A673 (cell line): ENCODE data around the gene SDR42E1. TPM values are rescaled to one million over a fixed set of nuclear protein-coding genes. Genes with fewer than 3 reads are reported as not detected.

ENCODE experiments used
- BruUV-seq: library from RNA; stranded (reverse); fragments of 400-500 nt; replicated peaks from 2 replicates; lab custom pipeline; 2021; lab: Mats Ljungman, UMichigan
- CTCF ChIA-PET: fragments of 300-600 bp; sonication (Branson Sonifier 250); formaldehyde crosslinking; loops from one replicate; lab custom pipeline; 2022; ENCODE audit warnings: antibody characterized with exemption; lab: Charles Lee
- POLR2A ChIA-PET: fragments of 300-600 bp; sonication (Branson Sonifier 250); formaldehyde crosslinking; loops from one replicate; lab custom pipeline; 2022; ENCODE audit warnings: antibody characterized with exemption; ENCODE audit not compliant: low non-redundant PET; lab: Charles Lee
- DNase-seq: peaks from one replicate; pipeline ENCODE4 v3.0.0-alpha.2; 2015; ENCODE audit warnings: low spot score
- H3K27ac ChIP-seq: fragments of 200-600 bp; sonication (generic); 2 replicates; pipeline ENCODE4 v1.5.1; 2016; ENCODE audit warnings: mixed run types, low read depth, mild to moderate bottlenecking, mixed read lengths, antibody characterized with exemption, low read length; ENCODE audit not compliant: poor library complexity, severe bottlenecking
- H3K27me3 ChIP-seq: fragments of 200-600 bp; sonication (generic); replicated peaks from 2 replicates; pipeline ENCODE4 v1.6.1; 2017; ENCODE audit warnings: mixed run types, low read depth, mild to moderate bottlenecking, mixed read lengths, antibody characterized with exemption, low read length; ENCODE audit not compliant: insufficient read depth, poor library complexity
- H3K36me3 ChIP-seq: fragments of 200-600 bp; sonication (generic); 2 replicates; pipeline ENCODE4 v1.6.1; 2016; ENCODE audit warnings: mixed run types, mild to moderate bottlenecking, mixed read lengths, antibody characterized with exemption, low read length; ENCODE audit not compliant: insufficient read depth, poor library complexity, severe bottlenecking
- H3K4me1 ChIP-seq: fragments of 200-600 bp; sonication (generic); 2 replicates; pipeline ENCODE4 v1.6.1; 2017; ENCODE audit warnings: mixed run types, mild to moderate bottlenecking, mixed read lengths, antibody characterized with exemption, low read length; ENCODE audit not compliant: insufficient read depth, poor library complexity, severe bottlenecking
- H3K4me3 ChIP-seq: fragments of 200-600 bp; sonication (generic); 2 replicates; pipeline ENCODE4 v1.5.1; 2016; ENCODE audit warnings: low read depth, mixed run types, mild to moderate bottlenecking, mixed read lengths, low read length; ENCODE audit not compliant: poor library complexity, severe bottlenecking
- H3K9me3 ChIP-seq: fragments of 200-600 bp; sonication (generic); 2 replicates; pipeline ENCODE4 v1.6.1; 2016; ENCODE audit warnings: mixed run types, low read depth, mild to moderate bottlenecking, mixed read lengths, antibody characterized with exemption, low read length; ENCODE audit not compliant: poor library complexity, severe bottlenecking
- CTCF ChIP-seq: fragments of 300-800, 200-600 bp; sonication (generic); conservative IDR thresholded peaks from 2 replicates; pipeline ENCODE4 v1.5.1; 2017; ENCODE audit warnings: low read depth, mild to moderate bottlenecking, antibody characterized with exemption, low read length, moderate library complexity, mixed read lengths
- EZH2 ChIP-seq: fragments of 200-600 bp; sonication (generic); IDR thresholded peaks from 2 replicates; pipeline ENCODE4 v1.6.1; 2017; ENCODE audit warnings: borderline replicate concordance, low read depth, mild to moderate bottlenecking, mixed read lengths, antibody characterized with exemption, low read length; ENCODE audit not compliant: poor library complexity, severe bottlenecking
- intact Hi-C: fragments of 100-400 bp; cut with micrococcal nuclease; formaldehyde crosslinking; loops from one replicate; pipeline ENCODE4 v1.10.0; 2022; ENCODE audit not compliant: unreplicated experiment
- total RNA-seq: library from RNA; stranded (reverse); gene quantifications from 2 replicates; pipeline ENCODE4 v1.2.3, GENCODE V29; 2021

SDR42E1 gene
- total RNA-seq, 1 experiment from 2014 or later: not detected

- no TSS peak for BruUV-seq
- H3K36me3 ChIP-seq: no peaks in the 10 kb centered on the region
- DNase-seq: no peak
- H3K4me1 ChIP-seq: no peaks in the 10 kb centered on the region
- intact Hi-C loops: no loop called here
- TF ChIP-seq EZH2 (no peak), CTCF (no peak)
- H3K9me3 ChIP-seq: no peaks in the 10 kb centered on the region
- peaks cover 3% of the 10 kb centered on the region for H3K27me3 ChIP-seq
- H3K27ac ChIP-seq: no peak overlapping the region
- ChIA-PET CTCF (no interaction called here), POLR2A (no interaction called here)
- H3K4me3 ChIP-seq: no peak overlapping the region
Measured at GRCh38 chr16:82051656-82052055, 40.4 kb upstream of the SDR42E1 start.

DNA sequence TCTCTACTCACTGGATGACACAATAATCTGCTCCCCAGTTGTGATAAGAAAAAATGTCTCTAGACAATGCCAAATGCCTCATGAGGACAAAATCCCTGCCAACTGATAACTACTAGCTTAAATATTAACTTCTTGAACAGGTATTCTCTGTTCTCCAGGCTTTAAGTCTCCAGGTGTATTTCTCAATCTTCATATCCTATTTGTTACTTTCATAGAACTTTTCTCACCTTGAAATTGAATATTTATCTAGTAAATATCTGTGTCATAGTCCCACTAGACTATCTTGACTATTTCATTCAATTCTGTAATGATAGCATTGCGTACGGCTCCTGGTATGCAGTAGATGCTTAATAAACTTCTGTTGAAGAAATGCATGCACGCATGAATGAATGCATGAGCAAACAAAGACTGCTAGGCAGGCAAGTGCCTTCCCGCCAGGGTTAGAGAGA is 39.7 kb upstream of the SDR42E1 start:
- no peaks in the 10 kb centered on the region for H3K9me3 ChIP-seq
- H3K27ac ChIP-seq: no peak overlapping the region
- peaks cover 3% of the 10 kb centered on the region for H3K27me3 ChIP-seq
- no peak for DNase-seq
- CTCF ChIA-PET: no interaction called here
- POLR2A ChIA-PET: no interaction called here
- H3K36me3 ChIP-seq: no peaks in the 10 kb centered on the region
- TF ChIP-seq EZH2 (no peak), CTCF (no peak)
- H3K4me1 ChIP-seq: no peaks in the 10 kb centered on the region
- intact Hi-C loops: no loop called here
- no TSS peak for BruUV-seq
- H3K4me3 ChIP-seq: no peak overlapping the region

DNA sequence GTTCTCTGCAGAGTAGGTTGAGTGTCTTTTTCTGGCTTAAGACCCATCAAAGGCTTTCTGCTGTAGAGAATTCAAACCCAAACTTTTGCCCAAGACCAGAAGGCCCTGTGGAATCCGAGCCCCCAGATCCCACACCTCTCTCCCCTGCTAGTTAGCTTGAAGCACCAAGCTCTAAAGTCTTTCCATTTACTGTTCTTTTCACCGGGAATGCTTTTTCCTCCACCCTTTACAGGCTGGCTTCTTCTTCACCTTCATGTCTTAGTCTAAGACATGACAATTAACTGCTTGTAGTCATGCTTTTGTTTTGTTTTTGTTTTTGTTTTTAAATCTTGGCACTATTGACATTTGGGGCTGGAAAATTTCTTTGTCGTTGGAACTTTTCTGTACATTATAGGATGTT is 39.2 kb upstream of the SDR42E1 start:
- no peak for DNase-seq
- H3K36me3 ChIP-seq: no peaks in the 10 kb centered on the region
- H3K27ac ChIP-seq: no peak overlapping the region
- CTCF ChIA-PET: no interaction called here
- H3K4me1 ChIP-seq: no peaks in the 10 kb centered on the region
- TF ChIP-seq EZH2: no peak
- TF ChIP-seq CTCF: no peak
- H3K27me3 ChIP-seq: peaks cover 3% of the 10 kb centered on the region
- intact Hi-C loops: no loop called here
- H3K9me3 ChIP-seq: no peaks in the 10 kb centered on the region
- no peak overlapping the region for H3K4me3 ChIP-seq
- POLR2A ChIA-PET: no interaction called here
- no TSS peak for BruUV-seq
